ENCODE measurements around the gene FTO. TPM values are rescaled to one million over a fixed set of nuclear protein-coding genes. Genes with fewer than 3 reads are reported as not detected.

FTO gene
- total and polyA plus RNA-seq, 2 of the 8 experiments (the other 6 are each of a cell fraction or from before 2014, with no cell fraction given): 34.5 to 59.8 TPM

GRCh38 chr16:53712065-53712464 is 8.1 kb downstream of the FTO start:
- Histone ChIP-seq H2BK20ac (ENCODE audit: low read length) (no peak overlapping the region), H3K23me2 (ENCODE audit: low read depth, low read length) (no peaks in the 10 kb centered on the region), H2BK120ac (replicated peaks; ENCODE audit: low read depth, low read length) (no peak overlapping the region), H3K79me2 (ENCODE audit: control insufficient read depth in 1 of 2, insufficient read depth in 2 of 2, low read length in 2 of 2) (peaks cover 0 to 39% of the 10 kb centered on the region in 2 experiments; a peak in 2 of 4 replicates), H2AK5ac (ENCODE audit: low read depth, low read length) (no peak overlapping the region), H2BK12ac (ENCODE audit: low read depth, low read length) (no peak overlapping the region), H3K79me1 (ENCODE audit: low read depth, low read length) (peaks cover 3% of the 10 kb centered on the region), H3K4me2 (ENCODE audit: insufficient read depth in 1 of 2, low read depth in 2 of 2, low read length in 2 of 2) (no peak overlapping the region), H2AFZ (ENCODE audit: low read length) (no peak overlapping the region), H3K27ac (ENCODE audit: low read depth, low read length) (no peak overlapping the region), H3K4ac (replicated peaks; ENCODE audit: insufficient read length, low read depth, low read length) (no peak overlapping the region), H3K9me3 (ENCODE audit: insufficient read depth in 2 of 2, low read depth in 1 of 2, low read length in 1 of 2) (no peaks in the 10 kb centered on the region), H3K56ac (replicated peaks; ENCODE audit: insufficient read length, low read depth, low read length) (no peak overlapping the region), H4K8ac (ENCODE audit: extremely low read depth, insufficient read depth, low read length) (no peak overlapping the region), H4K91ac (replicated peaks; ENCODE audit: insufficient read length, low read length) (no peak overlapping the region), H3K4me1 (replicated peaks in 1 of 4; ENCODE audit: control insufficient read depth in 3 of 4, insufficient read depth in 4 of 4, low read length in 3 of 4) (peaks cover 0 to 6% (median 0%) of the 10 kb centered on the region in 4 experiments; a peak in 1 of 7 replicates), H3K27me3 (replicated peaks in 1 of 4; ENCODE audit: control insufficient read depth in 3 of 4, extremely low read depth in 1 of 4, insufficient read depth in 3 of 4, low read length in 3 of 4) (no peaks in the 10 kb centered on the region), H2BK15ac (ENCODE audit: low read length) (no peak overlapping the region), H3K18ac (ENCODE audit: extremely low read depth, low read length) (no peak overlapping the region), H3K9ac (replicated peaks in 1 of 4; ENCODE audit: extremely low read depth in 1 of 4, low read depth in 3 of 4, low read length in 3 of 4) (no peak overlapping the region), H2BK5ac (ENCODE audit: low read depth, low read length) (no peak overlapping the region), H4K5ac (ENCODE audit: insufficient read length, low read depth, low read length) (no peak overlapping the region), H4K20me1 (replicated peaks in 1 of 2; ENCODE audit: control insufficient read depth in 1 of 2, insufficient read depth in 2 of 2, low read length in 2 of 2) (peaks cover 0 to 3% of the 10 kb centered on the region in 2 experiments), H3K14ac (ENCODE audit: insufficient read length) (no peak overlapping the region), H3K4me3 (ENCODE audit: extremely low read depth in 1 of 4, insufficient read depth in 2 of 4, low read depth in 3 of 4, low read length in 4 of 4) (no peak overlapping the region), H3K36me3 (ENCODE audit: control insufficient read depth in 2 of 4, insufficient read depth in 4 of 4, low read length in 3 of 4) (no peaks in the 10 kb centered on the region), H3K23ac (ENCODE audit: insufficient read length) (no peak overlapping the region)
- POLR2A ChIA-PET (ENCODE audit: partially characterized antibody): no interaction called here
- no peak for FAIRE-seq
- no peak for DNase-seq (ENCODE audit: low read depth in 1 of 2, low spot score in 2 of 2)
- 91% methylated on average over 2 of the region's 2 CpGs; no CpG with 5 or more reads in 1 of the 2 experiments for WGBS, 2 experiments (ENCODE audit: extremely low coverage in 1 of 2, insufficient coverage in 1 of 2, insufficient read length in 1 of 2, insufficient replicate concordance in 2 of 2, low coverage in 1 of 2, low lambda C conversion rate in 2 of 2, missing lambda C conversion rate in 1 of 2)
- TF ChIP-seq E2F6 (IDR thresholded peaks at IDR 0.05) (no peak), NRF1 (IDR thresholded peaks at IDR 0.05; ENCODE audit: low read depth, low read length) (no peak), JUND (IDR thresholded peaks at IDR 0.05; ENCODE audit: low read length) (no peak), ATF2 (IDR thresholded peaks at IDR 0.05; ENCODE audit: low read length) (no peak), BACH1 (IDR thresholded peaks at IDR 0.05; ENCODE audit: low read length) (no peak), ZNF274 (IDR thresholded peaks at IDR 0.05; ENCODE audit: borderline replicate concordance, extremely low read depth, low read length) (no peak), TEAD4 (IDR thresholded peaks at IDR 0.05; ENCODE audit: low read depth, low read length) (no peak)
- CTCF ChIA-PET (ENCODE audit: partially characterized antibody): no interaction called here

Measured in H1 (cell line).